CD4-positive, alpha-beta T cell treated with Interleukin-4 for 1 hour (primary cell): Measurements from ENCODE around the gene HEMK1.

Source experiments
- DNase-seq, 2 donors: peaks; one replicate each; pipeline ENCODE4 v3.0.0-alpha.2; 2020 to 2022

HEMK1 gene

DNA sequence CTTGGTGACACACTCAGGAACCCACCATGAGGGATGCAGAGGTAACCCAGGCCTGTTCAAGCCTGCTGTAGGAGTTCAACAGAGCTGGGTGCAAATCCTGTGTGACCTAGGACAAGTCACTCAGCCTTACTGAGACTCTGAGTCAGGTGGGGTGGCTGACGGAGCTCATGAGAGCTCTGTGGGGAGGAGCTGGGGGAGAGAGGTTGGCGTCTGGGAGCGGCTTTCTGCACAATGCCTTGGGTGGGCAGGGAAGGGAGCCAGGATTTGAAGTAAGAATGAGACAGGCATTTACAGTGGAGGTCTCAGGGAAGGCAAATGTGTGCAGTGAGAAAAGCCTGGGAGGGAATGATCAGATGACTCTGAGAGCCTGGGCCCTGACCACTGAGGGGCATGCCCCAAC, 20.1 kb upstream of the HEMK1 start:
- DNase-seq = no peak

DNA sequence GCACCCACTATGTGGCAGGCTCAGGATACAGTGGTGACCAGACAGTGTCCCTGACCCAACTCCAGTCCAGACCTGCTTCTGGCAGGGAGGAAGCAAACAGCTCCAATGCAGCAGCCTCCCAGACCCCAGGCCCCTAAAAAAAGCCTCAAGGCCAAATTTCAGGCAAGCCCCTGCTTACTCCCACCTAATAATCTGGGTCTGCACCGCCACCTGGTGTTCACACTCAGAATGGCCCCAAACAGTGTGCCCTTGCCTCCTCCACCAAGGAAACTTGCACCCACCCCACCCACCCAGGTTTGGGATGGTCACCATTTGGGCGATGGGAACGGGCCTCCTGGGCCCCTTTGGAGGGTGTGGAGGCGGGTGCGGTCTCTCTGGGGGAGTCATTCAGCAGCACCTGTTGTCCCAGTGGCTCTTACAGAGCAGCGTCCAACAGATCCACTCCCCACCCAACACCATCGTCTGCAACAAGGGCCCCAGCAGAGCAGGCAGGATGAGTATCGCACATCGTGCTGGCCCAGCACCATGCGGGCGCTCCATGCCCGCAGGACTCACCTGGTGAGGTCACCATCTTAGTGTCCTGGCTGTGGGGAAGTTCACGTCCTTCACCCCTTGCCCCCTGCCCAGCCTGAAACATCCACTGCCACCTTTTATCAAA, 19.1 kb upstream of the HEMK1 start:
- DNase-seq = peak; percentile 65 to 72

DNA sequence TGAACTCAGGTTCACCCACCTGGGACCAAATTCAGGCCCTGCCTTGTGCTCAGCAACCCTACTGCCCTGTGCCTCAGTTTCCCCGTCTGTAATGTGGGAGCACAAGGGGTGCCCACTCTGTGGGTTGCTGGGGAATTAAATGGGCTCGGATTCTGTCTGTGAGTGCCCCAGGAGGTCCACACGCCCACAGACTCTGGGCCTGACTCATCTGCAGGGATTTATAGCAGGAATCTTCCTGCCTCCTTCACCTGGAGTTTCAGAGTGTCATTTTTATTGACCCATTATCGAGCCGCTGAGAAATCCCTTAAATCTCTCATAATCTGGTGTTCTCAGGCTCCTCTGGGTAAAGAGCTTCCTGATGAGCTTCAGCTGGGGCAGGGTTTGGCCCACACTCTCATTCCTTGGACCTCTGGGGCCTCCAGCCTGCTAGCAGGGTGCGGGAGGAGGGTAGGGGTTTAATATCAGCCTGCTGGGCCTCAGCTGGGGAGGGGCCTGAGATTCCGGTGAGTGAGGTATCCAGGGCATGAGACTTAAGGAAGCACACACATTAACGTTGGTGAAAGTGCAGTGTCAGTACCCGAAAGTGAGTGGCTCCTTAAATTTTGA, 18.2 kb upstream of the HEMK1 start:
- DNase-seq = no peak

DNA sequence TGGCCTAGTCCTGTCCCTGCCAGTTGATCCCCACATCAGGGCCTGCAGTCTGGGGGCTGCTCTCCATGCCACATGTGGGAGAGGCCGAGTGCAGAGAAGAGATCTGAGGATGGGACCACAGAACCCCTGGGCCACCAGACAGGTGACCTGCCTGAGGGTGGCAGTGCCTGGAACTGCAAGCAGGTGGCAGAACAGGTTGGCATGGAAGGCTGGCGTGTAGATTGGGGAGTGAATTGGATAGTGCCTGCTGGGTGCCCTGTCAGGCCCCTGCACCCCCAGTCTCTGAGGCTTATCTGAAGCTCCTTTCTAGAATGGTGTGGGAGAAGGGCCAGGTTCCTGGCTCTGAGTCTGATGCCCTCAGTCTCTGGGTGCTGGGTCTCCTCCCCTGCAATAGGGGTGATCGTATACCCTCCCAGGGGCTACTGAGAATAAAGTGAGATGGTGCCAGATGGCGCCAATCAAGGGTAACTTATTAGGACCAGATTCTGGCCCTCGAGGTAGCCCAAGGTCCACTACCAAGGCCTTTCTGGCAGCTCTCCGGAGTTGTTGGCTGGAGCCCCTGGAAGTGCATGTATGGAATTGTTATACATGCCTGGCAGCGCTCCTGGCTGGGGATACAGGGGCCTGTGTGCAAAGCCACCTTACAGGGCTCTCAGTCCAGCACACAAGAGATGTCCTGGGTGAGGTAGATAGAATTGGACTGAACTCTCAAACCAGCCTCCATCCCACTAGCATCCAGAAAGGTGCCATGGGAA, 17.5 kb upstream of the HEMK1 start:
- DNase-seq = no peak

DNA sequence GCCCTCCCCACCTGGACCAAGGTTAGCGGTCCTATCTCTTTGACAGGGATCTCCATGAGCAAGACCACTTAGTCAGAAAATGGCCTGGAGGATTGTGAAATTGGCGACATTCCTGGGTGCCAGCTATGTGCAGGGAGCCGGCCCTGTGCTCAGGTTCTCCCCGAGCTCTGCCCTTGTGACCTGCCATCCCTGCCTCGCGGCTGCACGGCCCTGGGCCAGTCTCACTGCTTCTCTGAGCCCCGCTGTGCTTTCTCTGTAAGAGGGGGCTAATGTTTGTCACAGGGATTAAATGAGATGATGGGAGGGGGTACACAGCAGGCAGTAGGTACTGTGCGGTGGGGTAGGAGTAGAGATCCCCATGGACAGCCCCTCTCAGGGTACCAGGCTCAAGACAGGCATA, 16.7 kb upstream of the HEMK1 start:
- DNase-seq = no peak

DNA sequence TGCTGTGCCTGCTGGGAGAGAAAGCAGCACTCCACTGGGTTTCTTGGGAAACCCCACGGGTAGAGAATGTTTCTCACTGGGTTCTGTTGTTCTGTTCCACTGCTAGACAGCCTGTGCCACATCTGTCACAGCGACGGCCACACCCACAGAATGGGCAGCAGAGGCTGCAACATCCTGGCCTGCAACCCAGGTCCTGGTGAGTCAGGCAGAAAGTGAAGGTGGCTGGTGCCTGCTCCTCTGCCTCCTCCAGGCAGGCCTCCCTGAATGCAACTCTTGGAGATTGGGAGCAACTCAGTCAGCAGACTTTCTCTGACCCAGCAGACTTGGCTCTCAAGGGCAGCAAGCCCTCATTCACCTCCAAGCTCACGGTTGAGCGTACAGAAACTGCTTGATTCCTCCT, 14.8 kb upstream of the HEMK1 start:
- no peak for DNase-seq

DNA sequence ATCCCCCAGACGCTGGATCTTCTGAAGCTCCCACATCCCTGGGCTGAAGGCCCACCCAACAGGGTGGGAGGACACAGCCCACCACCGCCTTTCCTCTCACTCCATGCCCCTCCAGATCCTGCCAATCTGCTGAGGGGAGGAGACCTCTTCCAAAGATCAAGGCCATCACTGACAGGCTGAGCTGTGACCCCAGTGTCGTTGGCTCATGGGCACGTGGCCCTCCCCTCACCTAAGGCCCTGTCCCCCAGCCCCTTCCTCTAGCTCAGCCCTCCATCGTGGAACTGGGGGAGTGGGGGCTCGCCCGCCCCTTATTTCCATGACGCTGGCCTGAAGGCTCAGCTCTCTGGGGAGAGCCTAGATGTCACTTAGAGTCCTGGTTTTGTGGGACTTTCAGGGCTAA, 12.2 kb upstream of the HEMK1 start:
- no peak for DNase-seq

DNA sequence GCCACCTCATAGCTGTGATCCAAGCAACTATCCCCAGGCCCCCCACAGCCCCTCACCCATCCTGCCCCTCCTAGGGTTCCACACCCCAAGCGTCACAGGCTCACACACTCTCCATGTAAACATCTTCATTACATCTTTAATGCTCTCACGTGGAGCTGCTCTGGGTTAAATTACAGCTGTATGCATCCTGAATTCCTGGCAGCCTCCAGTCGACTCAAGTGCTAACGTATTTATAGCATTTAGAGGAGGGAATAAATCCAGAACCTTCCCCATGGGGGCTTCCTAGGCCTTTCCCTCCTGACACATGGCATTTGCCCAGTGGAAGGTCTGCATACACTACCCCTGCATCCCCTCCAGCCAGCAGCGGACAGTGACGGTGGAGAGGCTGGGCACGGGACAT, 11.4 kb upstream of the HEMK1 start:
- DNase-seq = no peak

DNA sequence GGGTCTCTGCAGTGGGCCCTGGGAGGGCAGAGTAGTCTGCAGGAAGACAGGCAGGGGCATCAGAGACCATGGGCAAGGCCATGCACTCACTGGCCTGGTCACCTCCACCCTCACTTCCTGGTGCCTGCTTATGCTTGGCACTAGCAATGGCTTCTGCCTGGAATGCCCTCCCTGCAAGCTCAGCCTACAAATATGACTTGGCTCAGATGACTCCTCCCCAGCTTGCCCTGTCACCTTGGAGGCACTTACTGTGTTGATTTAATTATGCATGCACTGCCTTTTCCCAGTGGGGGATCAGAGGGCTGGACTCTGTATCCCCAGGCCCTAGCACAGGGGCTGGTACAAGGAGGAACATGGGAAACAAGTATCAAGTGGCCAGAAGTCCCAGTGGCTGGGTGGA, 9.6 kb upstream of the HEMK1 start:
- DNase-seq = no peak

DNA sequence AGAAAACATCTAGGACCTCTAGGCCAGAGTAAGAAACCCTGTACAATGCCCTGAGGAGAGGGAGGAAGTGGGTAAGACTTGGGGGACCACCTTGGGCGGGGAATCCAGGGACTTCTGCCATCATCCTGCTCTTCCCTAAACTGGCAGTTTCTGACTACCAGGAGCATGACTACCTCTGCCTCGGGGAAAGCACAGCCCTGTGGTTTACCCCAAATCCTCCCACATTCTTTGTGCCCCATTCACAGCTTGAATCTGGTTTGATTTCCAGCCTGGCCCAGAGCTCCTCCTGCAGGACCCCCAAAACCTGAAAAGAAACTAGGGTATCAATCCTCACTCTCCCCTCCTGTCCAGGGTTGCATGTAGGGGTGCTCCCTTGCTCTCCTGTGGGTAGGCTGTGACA, 6.5 kb upstream of the HEMK1 start:
- no peak for DNase-seq

DNA sequence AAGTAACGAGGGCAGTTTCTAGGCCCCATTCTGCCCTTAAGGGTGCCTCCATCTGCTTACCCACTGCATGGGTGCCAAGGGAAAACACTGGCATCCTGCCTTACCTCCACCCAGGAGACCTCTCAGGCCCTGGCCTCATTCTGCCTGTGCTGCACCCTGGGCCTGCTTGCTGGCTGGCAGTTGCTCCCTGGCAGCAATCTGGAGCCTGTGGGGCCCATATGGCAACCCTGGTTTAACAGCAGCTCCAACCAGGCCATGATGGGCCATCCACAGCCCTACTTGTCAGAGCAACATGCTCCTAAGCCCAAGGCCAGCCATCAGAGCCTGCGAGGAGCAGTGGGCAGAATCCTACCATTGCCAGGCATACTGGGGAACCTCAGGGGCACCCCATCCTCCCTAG, 5.5 kb upstream of the HEMK1 start:
- no peak for DNase-seq

DNA sequence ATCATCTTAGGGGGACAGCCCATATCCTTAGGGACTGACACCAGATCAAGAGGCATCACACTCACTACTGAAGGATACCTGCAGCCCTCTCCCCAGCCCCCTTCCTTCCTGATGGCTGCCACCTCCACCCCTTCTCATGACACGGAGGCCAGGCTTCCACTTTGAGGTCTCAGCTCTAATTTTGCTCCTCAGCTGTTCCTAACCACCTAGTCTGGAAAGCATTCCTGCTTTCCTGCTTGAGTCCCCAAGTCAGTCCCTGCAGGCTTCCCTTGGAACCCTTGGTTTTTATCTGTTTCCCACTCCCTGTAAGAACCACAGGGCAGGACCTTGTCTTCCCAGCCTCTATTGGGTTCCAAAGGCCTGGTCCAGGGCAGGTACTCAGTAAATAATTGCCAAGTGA, 5.0 kb upstream of the HEMK1 start:
- DNase-seq = no peak

DNA sequence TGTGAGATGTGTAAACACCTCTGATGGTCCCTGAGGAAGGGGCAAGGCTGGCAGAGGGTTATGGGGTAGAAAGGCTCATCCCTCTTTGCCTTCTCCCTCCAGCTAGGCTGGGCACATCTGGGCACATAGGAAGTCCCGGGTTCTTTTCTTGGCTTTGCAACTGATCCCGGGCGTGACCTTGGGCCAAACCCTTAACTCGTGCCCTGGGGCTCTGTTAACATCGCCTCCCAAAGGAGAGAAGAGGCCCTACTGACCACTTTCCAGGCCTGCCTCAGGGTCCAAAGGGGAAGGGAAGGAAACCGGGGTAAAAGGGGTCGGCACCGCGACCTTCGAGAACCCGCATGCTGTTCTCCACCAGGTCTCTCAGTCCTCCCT, 2.3 kb upstream of the HEMK1 start:
- DNase-seq = no peak

DNA sequence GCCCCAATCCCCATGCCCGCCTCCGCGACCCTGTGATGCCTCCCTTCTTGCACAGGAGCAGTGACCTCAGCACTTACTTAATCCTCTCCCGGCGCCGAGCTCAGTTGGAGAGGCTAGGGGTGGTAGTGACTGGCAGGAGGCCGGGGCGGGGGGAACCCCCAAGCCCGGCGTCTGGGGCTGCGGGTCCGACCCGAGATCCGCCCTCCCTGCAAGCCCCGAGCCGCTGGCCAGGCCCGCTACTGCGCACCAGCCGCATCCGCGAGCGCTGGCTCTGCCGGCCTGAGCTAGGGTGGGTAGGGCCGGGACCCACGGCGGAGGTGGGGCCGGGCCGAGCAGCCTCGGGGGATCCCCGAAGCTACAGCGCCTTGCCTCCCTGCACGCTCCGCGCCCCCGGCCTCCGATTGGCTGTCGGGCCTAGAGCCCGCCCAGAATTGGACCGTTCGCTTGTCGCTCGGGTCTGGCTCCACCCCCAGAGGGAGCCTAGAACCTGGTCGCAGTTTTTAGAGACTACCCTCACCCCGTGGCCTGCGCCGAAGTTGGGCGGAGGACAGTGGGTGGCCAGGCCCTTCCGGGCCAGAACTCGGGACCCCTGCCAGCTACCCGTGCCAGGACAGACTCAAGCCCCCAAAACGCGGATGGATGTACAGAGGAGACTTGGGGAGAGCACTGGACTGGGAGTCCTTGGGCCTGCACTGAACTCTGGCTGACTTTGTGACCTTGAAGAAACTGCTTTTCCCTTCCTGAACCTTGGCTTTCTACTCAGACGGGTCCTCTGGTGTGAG, 1.7 kb upstream of the HEMK1 start, which contains the start of gene C3orf18:
Gene C3orf18, minus strand, starts transcription at position 362 of the 782 bp plus-strand sequence. CDS start 2,048 bp downstream, outside the sequence.
- peak; percentile 96 for DNase-seq

DNA sequence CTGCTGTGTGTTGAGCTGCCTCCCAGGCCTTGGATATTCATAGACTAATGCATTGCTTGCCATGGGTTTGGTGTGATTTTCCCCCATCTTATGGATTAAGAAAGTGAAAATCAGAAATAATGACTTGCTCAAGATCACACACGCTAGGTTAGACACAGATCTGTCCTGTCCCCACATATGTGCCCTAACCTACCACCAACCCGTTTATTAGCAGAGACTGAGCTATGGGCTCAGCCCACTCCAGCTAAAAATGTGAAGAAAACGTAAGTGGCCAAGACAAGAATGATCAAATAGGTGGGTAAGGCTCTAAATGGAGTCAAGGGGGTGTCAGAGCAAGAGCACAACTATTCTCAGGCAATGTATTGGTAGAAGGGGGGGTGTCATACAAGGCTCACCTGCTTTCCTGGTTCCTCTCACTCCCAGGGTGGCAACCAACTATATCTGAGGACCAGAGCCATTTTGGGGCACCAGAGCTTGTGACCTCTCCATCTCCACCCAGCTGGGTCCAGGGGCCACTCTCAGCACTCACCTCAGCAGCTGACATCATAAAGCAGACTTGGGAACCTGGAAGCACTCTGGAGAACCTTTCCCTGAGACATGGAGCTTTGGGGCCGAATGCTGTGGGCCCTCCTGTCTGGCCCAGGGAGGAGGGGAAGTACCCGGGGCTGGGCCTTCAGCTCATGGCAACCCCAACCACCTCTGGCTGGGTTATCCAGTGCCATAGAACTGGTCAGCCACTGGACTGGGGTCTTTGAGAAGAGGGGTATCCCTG, 1.4 kb downstream of the HEMK1 start:
- DNase-seq = no peak

DNA sequence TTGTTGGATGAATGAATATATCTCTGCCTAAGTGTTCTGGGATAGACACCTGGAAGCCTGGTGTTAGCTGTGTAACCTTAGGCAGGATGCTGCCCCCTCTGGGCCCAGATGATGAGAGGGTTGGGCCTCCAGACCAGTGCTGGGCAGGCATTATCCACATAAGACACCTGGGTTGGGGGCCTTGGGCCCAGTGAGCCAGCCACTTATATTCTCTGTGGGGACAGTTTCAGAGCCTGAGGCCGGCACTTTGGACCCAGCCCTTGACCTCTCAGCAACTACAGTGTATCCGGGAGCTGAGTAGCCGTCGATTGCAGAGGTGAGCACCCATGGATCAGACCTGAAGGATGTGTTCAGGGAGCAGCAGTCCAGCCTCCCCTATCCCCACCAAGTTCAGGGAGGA, 2.2 kb downstream of the HEMK1 start:
- no peak for DNase-seq

DNA sequence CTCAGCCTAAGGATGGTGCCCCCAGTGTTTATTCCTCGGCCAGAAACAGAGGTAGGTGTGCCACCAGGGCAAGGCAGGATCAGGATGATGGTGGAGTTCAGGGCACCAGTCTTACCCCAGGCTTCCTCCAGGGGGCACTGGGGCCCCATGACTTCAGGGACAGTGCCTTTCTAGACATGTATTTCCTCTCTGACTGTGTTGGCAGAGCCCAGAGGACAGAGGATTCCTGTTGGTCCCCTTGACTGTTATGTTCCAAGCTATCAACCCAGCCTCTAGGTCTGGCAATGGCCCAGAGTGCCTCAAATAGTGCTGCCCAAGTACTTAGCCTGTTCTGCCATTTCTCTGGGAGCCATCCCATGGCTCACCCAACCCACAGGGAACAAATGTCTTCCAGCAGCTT, 2.8 kb downstream of the HEMK1 start:
- DNase-seq = peak; percentile 86 to 88

DNA sequence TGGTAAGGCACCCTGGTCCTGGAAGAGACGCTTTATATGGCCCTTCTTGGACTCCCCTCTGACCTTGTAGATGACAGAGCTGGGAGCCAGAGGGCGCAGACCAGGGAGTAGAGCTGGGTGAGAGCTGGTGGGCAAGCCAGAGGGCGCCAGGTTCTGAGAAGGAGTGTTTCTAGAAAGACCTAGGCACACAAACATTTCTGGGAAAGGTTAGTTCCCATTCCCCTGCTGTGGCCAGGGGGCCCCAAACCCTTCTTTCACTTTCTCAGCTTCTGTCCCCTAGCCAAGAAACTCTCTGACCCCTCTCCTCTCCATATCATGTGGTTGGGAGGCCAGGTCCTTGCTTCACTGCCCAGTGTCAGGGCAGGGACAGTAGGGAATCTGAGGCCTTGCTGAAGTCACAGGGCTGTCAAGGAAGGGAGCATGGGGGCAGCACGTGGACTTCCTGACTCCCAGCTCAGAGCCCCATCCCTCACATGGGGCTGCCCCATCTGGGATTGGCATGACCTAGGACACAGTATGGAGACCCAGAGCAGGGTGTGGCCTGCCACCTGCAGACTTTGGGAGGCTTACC, 3.6 kb downstream of the HEMK1 start:
- DNase-seq = peak; percentile 27 to 38

DNA sequence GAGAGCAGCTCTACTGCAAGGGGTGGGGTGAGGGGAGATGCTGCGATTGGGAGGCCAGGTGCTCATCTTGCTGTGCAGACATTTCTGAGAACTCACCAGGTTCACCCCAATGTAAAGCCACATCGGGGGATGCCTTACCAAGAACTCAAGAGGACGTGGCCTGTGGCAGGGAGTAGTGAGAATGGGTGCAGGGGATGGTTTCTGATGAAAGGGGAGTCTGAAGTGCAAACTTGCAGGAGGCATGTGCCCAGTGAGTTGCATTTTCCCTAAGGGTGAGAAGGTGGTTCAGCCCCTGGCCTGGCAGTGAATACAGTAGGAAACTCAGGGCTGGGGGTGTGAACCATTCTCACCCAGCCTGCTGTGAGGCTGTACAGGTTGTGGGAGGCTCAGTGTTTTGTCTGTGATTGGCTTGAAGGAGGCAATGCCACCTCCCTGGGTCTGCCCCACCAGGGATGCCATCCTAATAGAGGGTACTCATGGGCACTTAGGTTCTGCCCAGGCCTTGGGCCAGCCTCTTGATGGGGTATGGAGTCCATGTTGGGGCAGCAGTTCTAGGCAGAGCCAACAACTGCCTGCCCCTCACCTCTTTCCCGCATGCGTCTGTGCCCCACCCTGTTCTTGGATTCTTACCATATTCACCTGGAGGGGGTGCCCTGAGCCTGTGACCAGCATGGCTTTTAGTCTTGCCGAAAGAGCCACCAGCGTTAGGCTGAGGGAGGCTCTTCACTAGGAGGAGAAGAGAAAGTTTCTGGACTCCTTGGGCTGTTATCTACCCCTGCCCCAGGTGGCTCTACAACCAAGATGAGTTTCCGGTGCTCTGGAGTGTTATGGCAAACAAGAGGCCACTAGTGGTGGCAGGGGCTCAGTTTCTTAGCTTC, 4.5 kb downstream of the HEMK1 start:
- peak; percentile 84 to 90 for DNase-seq

DNA sequence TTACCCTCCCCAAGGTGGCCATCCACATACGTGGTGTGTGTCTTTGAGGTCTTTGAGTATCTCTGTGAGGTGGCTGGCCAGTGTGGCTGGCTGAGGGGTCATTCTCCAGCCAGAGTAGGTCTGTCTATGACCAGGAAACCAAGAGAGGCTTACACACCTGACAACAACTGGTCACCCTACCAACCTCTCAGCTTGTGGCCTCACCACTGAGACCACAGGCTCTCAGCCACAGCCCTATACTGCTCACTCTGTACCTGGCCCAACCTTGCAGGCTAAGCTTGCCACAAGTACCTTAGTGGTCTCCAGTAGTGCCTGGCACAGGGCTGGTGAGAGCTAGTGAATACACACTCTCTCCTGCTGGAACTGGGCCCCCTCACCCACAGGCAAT, 5.1 kb downstream of the HEMK1 start:
- peak; percentile 29 to 49 for DNase-seq

DNA sequence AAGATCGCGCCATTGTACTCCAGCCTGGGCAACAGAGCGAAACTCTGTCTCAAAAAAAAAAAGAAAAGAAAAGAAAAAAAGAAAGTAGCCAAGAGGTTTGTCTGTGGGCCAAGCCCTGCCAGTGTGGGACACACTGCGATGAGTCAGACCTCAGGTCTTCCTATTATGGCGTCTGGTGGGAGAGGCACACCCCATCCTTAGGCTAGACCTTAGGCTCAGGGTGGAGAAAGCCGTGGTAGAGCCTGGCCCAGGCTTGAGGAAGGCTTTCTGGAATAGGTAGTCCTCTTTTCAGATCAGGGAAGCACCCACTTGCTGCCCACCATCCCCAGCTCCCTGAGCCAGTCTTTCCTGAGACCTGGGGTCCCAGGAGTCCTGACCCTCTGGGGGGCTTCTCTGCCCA, 6.0 kb downstream of the HEMK1 start:
- DNase-seq = no peak
